Endothelial cell of umbilical vein (primary cell): ENCODE data around the gene TRAPPC3L. TPM values are rescaled to one million over a fixed set of nuclear protein-coding genes. Genes with fewer than 3 reads are reported as not detected.

Experiments
- BruUV-seq: library from RNA; stranded (reverse); fragments of 400-500 nt; replicated peaks from 2 replicates; lab custom pipeline; 2021; lab: Mats Ljungman, UMichigan
- CTCF ChIA-PET: fragments of 300-600, 350-600 bp; sonication (Branson Sonifier 250); formaldehyde crosslinking; loops from one replicate; lab custom pipeline; 2021; ENCODE audit warnings: antibody characterized with exemption, inconsistent platforms; lab: Charles Lee
- POLR2A ChIA-PET: fragments of 300-600, 350-600 bp; sonication (Branson Sonifier 250); formaldehyde crosslinking; loops from one replicate; lab custom pipeline; 2021; ENCODE audit warnings: antibody characterized with exemption, inconsistent platforms; lab: Charles Lee
- DNase-seq: peaks from one replicate; pipeline ENCODE4 v3.0.0-alpha.2; 2011; ENCODE audit warnings: low read depth, low spot score
- FAIRE-seq: peaks from 2 replicates; lab custom pipeline; 2011; peaks lifted over from hg19 to GRCh38; lab: Jason Lieb, UNC
- H2AFZ ChIP-seq: 2 replicates; pipeline ENCODE4 v1.6.0; 2012; ENCODE audit warnings: low read depth, low read length, control low read depth, inconsistent platforms
- H3K27ac ChIP-seq: 2 replicates; pipeline ENCODE4 v1.5.1; 2011; ENCODE audit warnings: low read depth, mild to moderate bottlenecking, control low read depth, low read length, moderate library complexity; ENCODE audit not compliant: insufficient read depth
- H3K27me3 ChIP-seq, 2 experiments: 2 replicates each; pipeline versions ENCODE4 v1.6.0 to v1.6.1; 2011; ENCODE audit warnings: low read length in 2 of 2, mixed read lengths in 1 of 2; ENCODE audit not compliant: control insufficient read depth in 2 of 2, insufficient read depth in 2 of 2
- H3K36me3 ChIP-seq, 2 experiments: 2 replicates in 1 of 2; 3 replicates in 1 of 2; pipeline ENCODE4 v1.5.1; 2011; ENCODE audit warnings: low read length in 2 of 2, mild to moderate bottlenecking in 1 of 2, moderate library complexity in 1 of 2; ENCODE audit not compliant: control insufficient read depth in 2 of 2, insufficient read depth in 2 of 2; ENCODE audit errors: extremely low read depth in 1 of 2
- H3K4me1 ChIP-seq: 3 replicates; pipeline ENCODE4 v1.5.1; 2011; ENCODE audit warnings: mild to moderate bottlenecking, low read length; ENCODE audit not compliant: control insufficient read depth, insufficient read depth; ENCODE audit errors: extremely low read depth
- H3K4me2 ChIP-seq: 2 replicates; pipeline ENCODE4 v1.6.1; 2011; ENCODE audit warnings: low read length, control low read depth, mixed read lengths; ENCODE audit not compliant: insufficient read depth
- H3K4me3 ChIP-seq, 3 experiments: fragments of 200-600 bp in 1 of 3; sonication (generic), shearing (Covaris generic) in 1 of 3; replicated peaks in 1 of 3; 2 replicates each; pipeline ENCODE4 v1.5.1; 2011 to 2016; ENCODE audit warnings: control low read depth in 3 of 3, low read length in 3 of 3, mild to moderate bottlenecking in 2 of 3, inconsistent platforms in 1 of 3, low read depth in 1 of 3, moderate library complexity in 1 of 3; ENCODE audit not compliant: insufficient read depth in 1 of 3
- H3K79me2 ChIP-seq: 2 replicates; pipeline ENCODE4 v1.6.0; 2012; ENCODE audit warnings: low read length, inconsistent platforms; ENCODE audit not compliant: control insufficient read depth, insufficient read depth
- H3K9ac ChIP-seq: replicated peaks from 2 replicates; pipeline ENCODE3; 2011; ENCODE audit warnings: low read length, control low read depth; ENCODE audit not compliant: insufficient read depth; ENCODE audit errors: extremely low read depth
- H3K9me1 ChIP-seq: replicated peaks from 3 replicates; pipeline ENCODE4 v1.6.0; 2011; ENCODE audit warnings: mild to moderate bottlenecking, low read length; ENCODE audit not compliant: control insufficient read depth, insufficient read depth; ENCODE audit errors: extremely low read depth
- H3K9me3 ChIP-seq: replicated peaks from 2 replicates; pipeline ENCODE4 v1.5.1; 2012; ENCODE audit warnings: low read length, inconsistent platforms; ENCODE audit not compliant: control insufficient read depth, insufficient read depth
- H4K20me1 ChIP-seq: replicated peaks from 2 replicates; pipeline ENCODE3; 2011; ENCODE audit warnings: mild to moderate bottlenecking, low read length; ENCODE audit not compliant: control insufficient read depth, insufficient read depth; ENCODE audit errors: extremely low read depth
- FOS ChIP-seq: IDR thresholded peaks from 2 replicates; pipeline ENCODE4 v1.6.1; 2011; ENCODE audit warnings: mild to moderate bottlenecking, low read length, moderate library complexity, borderline replicate concordance; ENCODE audit not compliant: insufficient read depth
- MAX ChIP-seq: IDR thresholded peaks from 2 replicates; pipeline ENCODE4 v1.6.1; 2011; ENCODE audit not compliant: insufficient read depth, insufficient read length
- MYC ChIP-seq: IDR thresholded peaks from one replicate; pipeline ENCODE4 v1.6.1; 2011; ENCODE audit warnings: mild to moderate bottlenecking, low read depth, low read length
- dilution Hi-C: fragments of 300-500 bp; cut with MboI; formaldehyde crosslinking; loops from one replicate; pipeline ENCODE4 v1.15.0; 2019; ENCODE audit warnings: low sequenced_read_pairs; ENCODE audit not compliant: extremely low pct_ligation_motif_present
- intact Hi-C: fragments of 100-400 bp; cut with micrococcal nuclease; formaldehyde crosslinking; loops from one replicate; pipeline ENCODE4 v1.10.0; 2022
- polyA plus RNA-seq, 4 experiments: library from polyadenylated mRNA; depleted of rRNA in 3 of 4; stranded (reverse) in 3 of 4; unstranded in 1 of 4; fragments of >200 nt; gene quantifications; 2 replicates each; pipeline versions ENCODE4 v1.2.1 to v1.2.3, GENCODE V29; 2011 to 2012; ENCODE audit warnings: missing spikeins in 1 of 4
- total RNA-seq: library from RNA; stranded (reverse); gene quantifications from 2 replicates; pipeline ENCODE4 v1.2.3, GENCODE V29; 2021

TRAPPC3L gene
- total and polyA plus RNA-seq, 2 donors (not counting 3 experiments of a cell fraction or from before 2014, with no cell fraction given): 0.38 TPM; not detected in 1

GRCh38 chr6:116580198-116580597, 34.7 kb upstream of the TRAPPC3L start:
- Histone ChIP-seq H3K9me3 (no peaks in the 10 kb centered on the region), H3K36me3 (peaks cover 3% of the 10 kb centered on the region in 2 experiments), H3K27ac (no peak overlapping the region), H3K9ac (no peak overlapping the region), H3K79me2 (peaks cover 49% of the 10 kb centered on the region), H3K4me1 (no peaks in the 10 kb centered on the region), H3K4me3 (no peak overlapping the region), H3K4me2 (no peak overlapping the region), H3K27me3 (no peaks in the 10 kb centered on the region), H3K9me1 (no peaks in the 10 kb centered on the region), H4K20me1 (no peaks in the 10 kb centered on the region), H2AFZ (no peak overlapping the region)
- TF ChIP-seq MYC (no peak), FOS (no peak)
- FAIRE-seq: no peak
- POLR2A ChIA-PET: no interaction called here
- intact Hi-C loops: no loop called here
- dilution Hi-C loops: no loop called here
- no peak for DNase-seq
- CTCF ChIA-PET: interaction anchor here (1.1 to 3.0 kb wide), 2 partner anchors 19 to 39 kb away, joined by 3 to 9 read pairs; no protein-coding TSS in a partner anchor
- no TSS peak for BruUV-seq

- dilution Hi-C loops (no loop called here), intact Hi-C loops (no loop called here)
- Histone ChIP-seq H3K9ac (no peak overlapping the region), H3K27ac (no peak overlapping the region), H3K4me1 (no peaks in the 10 kb centered on the region), H3K79me2 (peaks cover 58% of the 10 kb centered on the region), H3K27me3 (no peaks in the 10 kb centered on the region), H3K4me2 (no peak overlapping the region), H2AFZ (no peak overlapping the region), H3K36me3 (peaks cover 3% of the 10 kb centered on the region in 2 experiments), H4K20me1 (no peaks in the 10 kb centered on the region), H3K9me1 (no peaks in the 10 kb centered on the region), H3K9me3 (no peaks in the 10 kb centered on the region), H3K4me3 (no peak overlapping the region)
- no peak for TF ChIP-seq MAX
- CTCF ChIA-PET: interaction anchor here (1.2 to 3.0 kb wide), 3 partner anchors 18 to 311 kb away, joined by 5 to 9 read pairs (median 6); partner anchors contain the start of gene CALHM5
- DNase-seq: no peak
- POLR2A ChIA-PET: no interaction called here
- BruUV-seq: no TSS peak
- FAIRE-seq: no peak
Measured at GRCh38 chr6:116579143-116579542, 33.7 kb upstream of the TRAPPC3L start.
